Transverse colon (tissue), 4 donors: ENCODE results near the gene DAPP1. TPM values are rescaled to one million over a fixed set of nuclear protein-coding genes. Genes with fewer than 3 reads are reported as not detected.
"Not testable (repeated sequence)": the region's sequence is repeated elsewhere in the genome, so short reads cannot be mapped to it uniquely, and the experiment has no call there.

Experiments used
- DNase-seq: peaks from one replicate; pipeline ENCODE4 v3.0.0-alpha.2; 2019
- H3K27ac ChIP-seq, 4 donors: fragments of 200-600 bp; sonication (generic); 2 replicates each; pipeline ENCODE4 v1.5.1; 2016 to 2018; ENCODE audit warnings: inconsistent platforms in 4 of 4
- H3K27me3 ChIP-seq: fragments of 200-600 bp; sonication (generic); 2 replicates; pipeline ENCODE4 v1.5.1; 2017; ENCODE audit warnings: inconsistent platforms
- H3K36me3 ChIP-seq, 4 donors: fragments of 200-600 bp; sonication (generic); 2 replicates each; pipeline ENCODE4 v1.5.1; 2017 to 2019; ENCODE audit warnings: inconsistent platforms in 4 of 4
- H3K4me1 ChIP-seq, 4 donors: fragments of 200-600 bp; sonication (generic); 2 replicates each; pipeline ENCODE4 v1.5.1; 2017 to 2020; ENCODE audit warnings: inconsistent platforms in 4 of 4
- H3K4me3 ChIP-seq, 4 donors: fragments of 200-600 bp; sonication (generic); 1 replicate in 1 of 4; 2 replicates in 3 of 4; pipeline versions ENCODE4 v1.5.1 to v1.6.1; 2017 to 2019; ENCODE audit warnings: inconsistent platforms in 4 of 4
- H3K9me3 ChIP-seq, 2 donors: fragments of 200-600 bp; sonication (generic); 2 replicates each; pipeline ENCODE4 v1.5.1; 2017 to 2019; ENCODE audit warnings: inconsistent platforms in 2 of 2
- EP300 ChIP-seq: sonication (generic); formaldehyde crosslinking; IDR thresholded peaks from one replicate; pipeline ENCODE4 v1.6.1; 2017; ENCODE audit warnings: antibody characterized with exemption, low read depth
- POLR2A ChIP-seq: fragments of 450-650 bp; IDR thresholded peaks from one replicate; pipeline ENCODE4 v1.6.1; 2016; ENCODE audit warnings: antibody characterized with exemption, mild to moderate bottlenecking, moderate library complexity
- POLR2AphosphoS5 ChIP-seq, 3 donors: sonication (generic); formaldehyde crosslinking; IDR thresholded peaks; one replicate each; pipeline ENCODE4 v1.6.1; 2016; ENCODE audit warnings: antibody characterized with exemption in 3 of 3
- WGBS, 2 donors: methylation state at CpG; one replicate each; pipeline ENCODE4 v1.1.5; 2018; ENCODE audit warnings: low coverage in 1 of 2; 5-methylcytosine and 5-hydroxymethylcytosine counted together
- in situ Hi-C, 4 donors: fragments of 200-750 bp; cut with MboI; loops; one replicate each; pipeline versions ENCODE4 v1.15.0 to v1.15.1; 2017; ENCODE audit warnings: low sequenced_read_pairs in 3 of 4, low pct_ligation_motif_present in 1 of 4, low pct_unique_long_range_greater_than_20kb in 1 of 4
- intact Hi-C: fragments of 100-400 bp; cut with DNase I; formaldehyde crosslinking; loops from one replicate; pipeline ENCODE4 v1.15.1; 2023; ENCODE audit warnings: low total_unique reads
- total RNA-seq, 4 donors: library from RNA; depleted of rRNA; stranded (reverse); fragments of >200 nt; gene quantifications; one replicate each; pipeline ENCODE4 v1.1.0, GENCODE V29; 2016
- TF ChIP-seq, protein P1 (sequence below), 5 experiments: fragments of 200-600 bp in 3 of 5; fragments of 450-650 bp in 2 of 5; sonication (generic) in 3 of 5; IDR thresholded peaks; 1 replicate in 2 of 5; 2 replicates in 3 of 5; pipeline ENCODE4 v1.5.1; 2016 to 2017; ENCODE audit warnings: antibody characterized with exemption in 5 of 5, inconsistent platforms in 3 of 5, mild to moderate bottlenecking in 2 of 5, moderate library complexity in 1 of 5

Gene DAPP1
- total RNA-seq, 4 donors from 2014 or later, result 0.41 to 10.7 (median 7.6) TPM

DNA sequence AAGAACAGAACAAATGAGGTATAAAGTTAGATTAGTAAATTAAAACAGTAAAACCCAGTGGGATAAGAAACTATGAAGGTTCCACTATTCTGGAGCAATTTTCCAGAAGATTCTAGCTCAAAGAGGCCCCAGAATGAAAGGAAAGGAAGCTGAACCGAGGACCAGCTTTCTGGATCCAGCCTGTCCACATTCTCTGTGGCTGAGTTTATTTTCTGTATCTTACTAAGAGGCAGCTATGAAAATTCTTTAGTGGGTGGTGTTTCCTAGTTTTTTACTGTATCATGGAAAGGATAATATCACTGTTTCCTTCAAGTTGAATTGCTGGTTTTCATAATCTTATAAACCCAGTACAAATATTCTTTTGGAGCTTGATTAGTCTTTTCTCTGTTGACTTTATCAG, 11.8 kb downstream of the DAPP1 start:
- in situ Hi-C loops (no loop called here), intact Hi-C loops (no loop called here)
- Histone ChIP-seq H3K9me3 (no peaks in the 10 kb centered on the region), H3K27ac (no peak overlapping the region), H3K4me1 (peaks cover 7 to 15% (median 10%) of the 10 kb centered on the region in 4 donors), H3K27me3 (no peaks in the 10 kb centered on the region), H3K36me3 (no peaks in the 10 kb centered on the region), H3K4me3 (no peak overlapping the region)
- no peak for DNase-seq
- WGBS, 2 donors, result 56 to 57% methylated on average over 1 of the region's 1 CpG
- TF ChIP-seq EP300, result no peak
- TF ChIP-seq POLR2A, result no peak
- TF ChIP-seq POLR2AphosphoS5 (IDR thresholded peaks at IDR 0.05), result no peak
- TF ChIP-seq, protein P1, sequence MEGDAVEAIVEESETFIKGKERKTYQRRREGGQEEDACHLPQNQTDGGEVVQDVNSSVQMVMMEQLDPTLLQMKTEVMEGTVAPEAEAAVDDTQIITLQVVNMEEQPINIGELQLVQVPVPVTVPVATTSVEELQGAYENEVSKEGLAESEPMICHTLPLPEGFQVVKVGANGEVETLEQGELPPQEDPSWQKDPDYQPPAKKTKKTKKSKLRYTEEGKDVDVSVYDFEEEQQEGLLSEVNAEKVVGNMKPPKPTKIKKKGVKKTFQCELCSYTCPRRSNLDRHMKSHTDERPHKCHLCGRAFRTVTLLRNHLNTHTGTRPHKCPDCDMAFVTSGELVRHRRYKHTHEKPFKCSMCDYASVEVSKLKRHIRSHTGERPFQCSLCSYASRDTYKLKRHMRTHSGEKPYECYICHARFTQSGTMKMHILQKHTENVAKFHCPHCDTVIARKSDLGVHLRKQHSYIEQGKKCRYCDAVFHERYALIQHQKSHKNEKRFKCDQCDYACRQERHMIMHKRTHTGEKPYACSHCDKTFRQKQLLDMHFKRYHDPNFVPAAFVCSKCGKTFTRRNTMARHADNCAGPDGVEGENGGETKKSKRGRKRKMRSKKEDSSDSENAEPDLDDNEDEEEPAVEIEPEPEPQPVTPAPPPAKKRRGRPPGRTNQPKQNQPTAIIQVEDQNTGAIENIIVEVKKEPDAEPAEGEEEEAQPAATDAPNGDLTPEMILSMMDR (IDR thresholded peaks at IDR 0.05), result no peak

DNA sequence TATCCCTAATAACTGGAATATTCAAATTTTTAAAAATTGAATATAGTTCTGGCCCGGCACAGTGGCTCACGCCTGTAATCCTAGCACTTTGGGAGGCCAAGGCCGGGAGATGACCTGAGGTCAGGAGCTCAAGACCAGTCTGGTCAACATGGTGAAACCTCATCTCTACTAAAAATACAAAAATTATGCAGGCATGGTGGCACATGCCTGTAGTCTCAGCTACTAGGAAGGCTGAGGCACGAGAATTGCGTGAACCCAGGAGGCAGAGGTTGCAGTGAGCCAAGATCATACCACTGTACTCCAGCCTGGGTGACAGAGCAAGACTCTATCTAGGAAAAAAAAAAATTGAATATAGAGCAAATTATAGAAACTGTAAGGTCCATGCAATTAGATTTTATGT, 13.4 kb downstream of the DAPP1 start:
- H3K27ac ChIP-seq, DNase-seq, H3K4me3 ChIP-seq, intact Hi-C loops, H3K36me3 ChIP-seq, H3K9me3 ChIP-seq, H3K27me3 ChIP-seq, in situ Hi-C loops: not testable (repeated sequence)
- peaks cover 4 to 17% (median 10%) of the 10 kb centered on the region in 4 donors for H3K4me1 ChIP-seq
- 92 to 97% methylated on average over 4 to 5 of the region's 5 CpGs for WGBS, 2 donors

DNA sequence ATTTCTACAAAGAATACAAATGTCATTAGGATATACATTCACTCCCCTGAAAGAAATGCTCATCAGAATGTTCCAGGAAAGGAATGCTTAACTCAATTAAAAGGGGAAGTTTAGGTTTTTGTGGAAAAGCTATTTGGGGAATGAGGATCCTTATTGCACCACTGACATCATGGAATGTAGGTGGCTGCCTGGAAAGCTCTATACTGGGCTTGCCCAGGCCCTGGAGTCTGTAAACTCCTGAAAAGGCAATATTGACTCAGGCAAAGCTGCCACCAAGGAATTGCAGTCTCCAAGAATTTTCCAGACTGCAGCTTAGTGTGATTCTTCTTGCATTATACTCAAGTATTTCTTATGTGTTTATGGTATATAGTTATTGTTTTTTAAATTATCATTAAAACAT, 15.7 kb downstream of the DAPP1 start:
- Histone ChIP-seq H3K27me3 (no peaks in the 10 kb centered on the region), H3K36me3 (no peaks in the 10 kb centered on the region), H3K9me3 (no peaks in the 10 kb centered on the region), H3K27ac (no peak overlapping the region), H3K4me3 (no peak overlapping the region), H3K4me1 (peaks cover 4 to 17% (median 10%) of the 10 kb centered on the region in 4 donors)
- in situ Hi-C loops, result no loop called here
- intact Hi-C loops, result no loop called here
- DNase-seq, result no peak
- no peak for TF ChIP-seq POLR2A
- TF ChIP-seq, protein P1 (IDR thresholded peaks at IDR 0.05), result no peak
- TF ChIP-seq EP300, result no peak
- no peak for TF ChIP-seq POLR2AphosphoS5 (IDR thresholded peaks at IDR 0.05)

DNA sequence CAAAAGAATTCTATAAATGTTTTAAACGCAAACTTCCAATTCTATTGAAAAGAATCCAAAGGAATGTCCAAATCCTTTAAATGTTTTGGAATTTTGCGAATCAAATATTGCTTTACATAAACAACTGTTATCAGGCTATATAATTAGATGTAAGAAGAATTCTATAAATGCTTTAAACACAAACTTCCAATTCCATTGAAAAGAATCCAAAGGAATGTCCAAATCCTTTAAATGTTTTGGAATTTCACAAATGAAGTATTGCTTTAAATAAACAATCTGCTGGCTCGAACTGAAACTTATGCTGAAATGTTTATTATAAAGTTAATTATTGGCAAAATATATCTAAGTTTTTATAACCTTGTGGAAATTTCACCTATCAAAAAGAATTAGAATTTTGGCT, 16.1 kb downstream of the DAPP1 start:
- in situ Hi-C loops, result no loop called here
- intact Hi-C loops, result no loop called here
- Histone ChIP-seq H3K9me3 (no peaks in the 10 kb centered on the region), H3K27ac (no peak overlapping the region), H3K4me1 (peaks cover 4 to 17% (median 10%) of the 10 kb centered on the region in 4 donors), H3K27me3 (no peaks in the 10 kb centered on the region), H3K4me3 (no peak overlapping the region), H3K36me3 (no peaks in the 10 kb centered on the region)
- DNase-seq, result no peak
- TF ChIP-seq, protein P1 (IDR thresholded peaks at IDR 0.05), result no peak
- TF ChIP-seq POLR2A (no peak), EP300 (no peak), POLR2AphosphoS5 (IDR thresholded peaks at IDR 0.05) (no peak)
- WGBS, 2 donors, result 38 to 42% methylated on average over 3 of the region's 3 CpGs

DNA sequence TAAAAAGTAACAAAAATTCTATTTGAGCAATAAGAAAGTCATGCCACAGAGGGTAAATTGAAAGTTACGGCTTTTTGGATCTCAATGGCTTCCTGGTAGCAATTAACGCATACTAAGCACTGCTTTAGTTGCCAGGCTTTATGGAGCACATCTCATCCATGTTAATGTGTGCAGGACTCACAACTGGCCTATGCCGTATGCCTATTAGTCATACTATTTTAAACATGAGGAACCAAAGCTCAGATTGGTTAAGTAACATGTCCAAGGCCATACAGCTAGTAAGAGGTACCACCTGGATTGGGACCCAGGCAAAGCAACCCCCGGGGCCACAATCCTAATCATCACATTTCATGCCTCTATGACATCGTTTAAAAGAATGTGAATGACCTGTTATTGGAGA, 17.1 kb downstream of the DAPP1 start:
- H3K27ac ChIP-seq, result no peak overlapping the region
- H3K36me3 ChIP-seq, result no peaks in the 10 kb centered on the region
- in situ Hi-C loops, result no loop called here
- TF ChIP-seq, protein P1 (IDR thresholded peaks at IDR 0.05), result no peak
- TF ChIP-seq EP300, result no peak
- TF ChIP-seq POLR2AphosphoS5 (IDR thresholded peaks at IDR 0.05), result no peak
- no peak for TF ChIP-seq POLR2A
- no peak overlapping the region for H3K4me3 ChIP-seq
- intact Hi-C loops, result no loop called here
- WGBS, 2 donors, result 40 to 83% methylated on average over 1 to 5 of the region's 5 CpGs
- no peaks in the 10 kb centered on the region for H3K9me3 ChIP-seq
- no peaks in the 10 kb centered on the region for H3K27me3 ChIP-seq
- DNase-seq, result no peak
- peaks cover 4 to 17% (median 10%) of the 10 kb centered on the region in 4 donors for H3K4me1 ChIP-seq
